HEK293T (cell line): ENCODE data around the gene SGMS1.

Experiments used
- ARNT ChIP-seq: fragments of 450-650 bp; IDR thresholded peaks from 2 replicates; pipeline ENCODE4 v1.6.1; 2017; ENCODE audit warnings: mild to moderate bottlenecking
- CTBP1 ChIP-seq: fragments of 450-650 bp; IDR thresholded peaks from 2 replicates; pipeline ENCODE4 v1.6.1; 2016; ENCODE audit warnings: borderline replicate concordance
- FOXA1 ChIP-seq: fragments of 450-650 bp; IDR thresholded peaks from 2 replicates; pipeline ENCODE4 v1.6.1; 2016; ENCODE audit warnings: mild to moderate bottlenecking
- HDGF ChIP-seq: fragments of 450-650 bp; IDR thresholded peaks from 2 replicates; pipeline ENCODE4 v1.6.1; 2017; ENCODE audit warnings: antibody characterized with exemption, borderline replicate concordance
- SP1 ChIP-seq: fragments of 450-650 bp; IDR thresholded peaks from 2 replicates; pipeline ENCODE4 v1.6.1; 2017
- SUZ12 ChIP-seq: fragments of 450-650 bp; IDR thresholded peaks from 2 replicates; pipeline ENCODE4 v1.6.1; 2016; ENCODE audit warnings: mild to moderate bottlenecking
- TARDBP ChIP-seq: fragments of 450-650 bp; IDR thresholded peaks from 2 replicates; pipeline ENCODE4 v1.6.1; 2016
- TF ChIP-seq, protein P1 (sequence below): fragments of 450-650 bp; IDR thresholded peaks from 2 replicates; pipeline ENCODE4 v1.6.1; 2016

DNA sequence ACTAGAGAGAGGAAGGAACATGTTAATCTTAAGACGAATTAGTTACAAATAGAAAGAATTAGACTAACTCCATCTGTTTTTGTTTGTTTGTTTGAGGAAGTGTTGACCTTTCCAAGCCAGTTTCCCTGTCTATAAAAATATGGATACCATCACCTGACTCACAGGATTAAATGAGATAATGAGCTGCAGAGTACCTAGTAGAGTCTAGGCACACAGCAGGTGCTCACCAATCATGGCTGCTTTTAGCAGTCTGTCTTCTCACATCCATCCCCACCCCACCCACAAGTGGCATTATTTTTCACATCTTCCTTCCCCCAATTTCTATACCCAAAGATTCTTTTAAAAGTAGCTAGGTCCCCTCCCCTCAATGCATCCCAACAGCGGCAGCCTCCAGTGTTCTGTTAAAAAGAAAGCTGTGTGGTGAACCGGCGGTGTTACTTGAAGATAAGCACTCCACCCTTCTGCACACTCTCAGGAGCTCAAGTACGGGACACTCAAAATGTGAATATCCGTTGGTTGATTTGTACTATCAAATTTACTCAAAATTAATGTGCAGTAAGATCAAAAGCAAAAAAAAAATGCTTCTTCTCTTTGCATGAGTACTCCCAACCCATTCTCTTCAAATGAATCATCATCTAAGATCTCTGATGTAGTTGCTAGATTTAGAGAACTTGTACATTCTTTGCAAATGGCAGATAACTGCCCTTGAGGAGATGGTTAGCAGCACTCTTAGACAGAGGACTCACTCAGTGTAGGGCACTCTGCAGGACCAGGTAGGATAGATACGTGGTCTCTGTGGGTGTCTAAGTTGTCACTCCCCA is 227.1 kb downstream of the SGMS1 start:
- TF ChIP-seq CTBP1 (no peak), SP1 (no peak), HDGF (no peak), TARDBP (no peak), ARNT (no peak), SUZ12 (no peak), FOXA1 (no peak)
- TF ChIP-seq, protein P1, sequence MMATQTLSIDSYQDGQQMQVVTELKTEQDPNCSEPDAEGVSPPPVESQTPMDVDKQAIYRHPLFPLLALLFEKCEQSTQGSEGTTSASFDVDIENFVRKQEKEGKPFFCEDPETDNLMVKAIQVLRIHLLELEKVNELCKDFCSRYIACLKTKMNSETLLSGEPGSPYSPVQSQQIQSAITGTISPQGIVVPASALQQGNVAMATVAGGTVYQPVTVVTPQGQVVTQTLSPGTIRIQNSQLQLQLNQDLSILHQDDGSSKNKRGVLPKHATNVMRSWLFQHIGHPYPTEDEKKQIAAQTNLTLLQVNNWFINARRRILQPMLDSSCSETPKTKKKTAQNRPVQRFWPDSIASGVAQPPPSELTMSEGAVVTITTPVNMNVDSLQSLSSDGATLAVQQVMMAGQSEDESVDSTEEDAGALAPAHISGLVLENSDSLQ = no peak
